Endothelial cell of umbilical vein (primary cell): ENCODE measurements around the gene IRF2BP1. TPM values are rescaled to one million over a fixed set of nuclear protein-coding genes. Genes with fewer than 3 reads are reported as not detected.

Source experiments
- BruUV-seq: library from RNA; stranded (reverse); fragments of 400-500 nt; replicated peaks from 2 replicates; lab custom pipeline; 2021; lab: Mats Ljungman, UMichigan
- CTCF ChIA-PET: fragments of 300-600, 350-600 bp; sonication (Branson Sonifier 250); formaldehyde crosslinking; loops from one replicate; lab custom pipeline; 2021; ENCODE audit warnings: antibody characterized with exemption, inconsistent platforms; lab: Charles Lee
- POLR2A ChIA-PET: fragments of 300-600, 350-600 bp; sonication (Branson Sonifier 250); formaldehyde crosslinking; loops from one replicate; lab custom pipeline; 2021; ENCODE audit warnings: antibody characterized with exemption, inconsistent platforms; lab: Charles Lee
- DNase-seq: peaks from one replicate; pipeline ENCODE4 v3.0.0-alpha.2; 2011; ENCODE audit warnings: low read depth, low spot score
- FAIRE-seq: peaks from 2 replicates; lab custom pipeline; 2011; peaks lifted over from hg19 to GRCh38; lab: Jason Lieb, UNC
- H2AFZ ChIP-seq: 2 replicates; pipeline ENCODE4 v1.6.0; 2012; ENCODE audit warnings: low read depth, low read length, control low read depth, inconsistent platforms
- H3K27ac ChIP-seq: 2 replicates; pipeline ENCODE4 v1.5.1; 2011; ENCODE audit warnings: low read depth, mild to moderate bottlenecking, control low read depth, low read length, moderate library complexity; ENCODE audit not compliant: insufficient read depth
- H3K27me3 ChIP-seq, 2 experiments: 2 replicates each; pipeline versions ENCODE4 v1.6.0 to v1.6.1; 2011; ENCODE audit warnings: low read length in 2 of 2, mixed read lengths in 1 of 2; ENCODE audit not compliant: control insufficient read depth in 2 of 2, insufficient read depth in 2 of 2
- H3K36me3 ChIP-seq, 2 experiments: 2 replicates in 1 of 2; 3 replicates in 1 of 2; pipeline ENCODE4 v1.5.1; 2011; ENCODE audit warnings: low read length in 2 of 2, mild to moderate bottlenecking in 1 of 2, moderate library complexity in 1 of 2; ENCODE audit not compliant: control insufficient read depth in 2 of 2, insufficient read depth in 2 of 2; ENCODE audit errors: extremely low read depth in 1 of 2
- H3K4me1 ChIP-seq: 3 replicates; pipeline ENCODE4 v1.5.1; 2011; ENCODE audit warnings: mild to moderate bottlenecking, low read length; ENCODE audit not compliant: control insufficient read depth, insufficient read depth; ENCODE audit errors: extremely low read depth
- H3K4me2 ChIP-seq: 2 replicates; pipeline ENCODE4 v1.6.1; 2011; ENCODE audit warnings: low read length, control low read depth, mixed read lengths; ENCODE audit not compliant: insufficient read depth
- H3K4me3 ChIP-seq, 3 experiments: fragments of 200-600 bp in 1 of 3; sonication (generic), shearing (Covaris generic) in 1 of 3; replicated peaks in 1 of 3; 2 replicates each; pipeline ENCODE4 v1.5.1; 2011 to 2016; ENCODE audit warnings: control low read depth in 3 of 3, low read length in 3 of 3, mild to moderate bottlenecking in 2 of 3, inconsistent platforms in 1 of 3, low read depth in 1 of 3, moderate library complexity in 1 of 3; ENCODE audit not compliant: insufficient read depth in 1 of 3
- H3K79me2 ChIP-seq: 2 replicates; pipeline ENCODE4 v1.6.0; 2012; ENCODE audit warnings: low read length, inconsistent platforms; ENCODE audit not compliant: control insufficient read depth, insufficient read depth
- H3K9ac ChIP-seq: replicated peaks from 2 replicates; pipeline ENCODE3; 2011; ENCODE audit warnings: low read length, control low read depth; ENCODE audit not compliant: insufficient read depth; ENCODE audit errors: extremely low read depth
- H3K9me1 ChIP-seq: replicated peaks from 3 replicates; pipeline ENCODE4 v1.6.0; 2011; ENCODE audit warnings: mild to moderate bottlenecking, low read length; ENCODE audit not compliant: control insufficient read depth, insufficient read depth; ENCODE audit errors: extremely low read depth
- H3K9me3 ChIP-seq: replicated peaks from 2 replicates; pipeline ENCODE4 v1.5.1; 2012; ENCODE audit warnings: low read length, inconsistent platforms; ENCODE audit not compliant: control insufficient read depth, insufficient read depth
- H4K20me1 ChIP-seq: replicated peaks from 2 replicates; pipeline ENCODE3; 2011; ENCODE audit warnings: mild to moderate bottlenecking, low read length; ENCODE audit not compliant: control insufficient read depth, insufficient read depth; ENCODE audit errors: extremely low read depth
- CTCF ChIP-seq, 2 donors: IDR thresholded peaks; 1 replicate in 1 of 2; 2 replicates in 1 of 2; pipeline ENCODE4 v1.5.1; 2011; ENCODE audit warnings: low read length in 2 of 2, mild to moderate bottlenecking in 2 of 2, moderate library complexity in 2 of 2, control low read depth in 1 of 2, inconsistent platforms in 1 of 2, low read depth in 1 of 2; ENCODE audit not compliant: insufficient read depth in 1 of 2; ENCODE audit errors: extremely low read depth in 1 of 2
- EZH2 ChIP-seq: IDR thresholded peaks from 2 replicates; pipeline ENCODE4 v1.6.1; 2012; ENCODE audit warnings: borderline replicate concordance, low read depth, mild to moderate bottlenecking, moderate library complexity, low read length, inconsistent platforms; ENCODE audit not compliant: severe bottlenecking
- FOS ChIP-seq: IDR thresholded peaks from 2 replicates; pipeline ENCODE4 v1.6.1; 2011; ENCODE audit warnings: mild to moderate bottlenecking, low read length, moderate library complexity, borderline replicate concordance; ENCODE audit not compliant: insufficient read depth
- GATA2 ChIP-seq: IDR thresholded peaks from 2 replicates; pipeline ENCODE4 v1.7.0; 2011; ENCODE audit warnings: low read depth, mild to moderate bottlenecking, moderate library complexity, mixed read lengths, low read length; ENCODE audit not compliant: insufficient read length, insufficient read depth
- JUN ChIP-seq: IDR thresholded peaks from 2 replicates; pipeline ENCODE4 v1.6.1; 2011; ENCODE audit warnings: borderline replicate concordance, low read depth; ENCODE audit not compliant: insufficient read length, insufficient read depth
- MYC ChIP-seq: IDR thresholded peaks from one replicate; pipeline ENCODE4 v1.6.1; 2011; ENCODE audit warnings: mild to moderate bottlenecking, low read depth, low read length
- POLR2AphosphoS5 ChIP-seq: IDR thresholded peaks from 2 replicates; pipeline ENCODE4 v1.6.1; 2012; ENCODE audit warnings: low read depth, mild to moderate bottlenecking, control low read depth, low read length, moderate library complexity; ENCODE audit not compliant: insufficient read depth
- dilution Hi-C: fragments of 300-500 bp; cut with MboI; formaldehyde crosslinking; loops from one replicate; pipeline ENCODE4 v1.15.0; 2019; ENCODE audit warnings: low sequenced_read_pairs; ENCODE audit not compliant: extremely low pct_ligation_motif_present
- intact Hi-C: fragments of 100-400 bp; cut with micrococcal nuclease; formaldehyde crosslinking; loops from one replicate; pipeline ENCODE4 v1.10.0; 2022
- polyA plus RNA-seq, 4 experiments: library from polyadenylated mRNA; depleted of rRNA in 3 of 4; stranded (reverse) in 3 of 4; unstranded in 1 of 4; fragments of >200 nt; gene quantifications; 2 replicates each; pipeline versions ENCODE4 v1.2.1 to v1.2.3, GENCODE V29; 2011 to 2012; ENCODE audit warnings: missing spikeins in 1 of 4
- total RNA-seq: library from RNA; stranded (reverse); gene quantifications from 2 replicates; pipeline ENCODE4 v1.2.3, GENCODE V29; 2021
- TF ChIP-seq, protein P1 (sequence below): IDR thresholded peaks from 2 replicates; pipeline ENCODE4 v1.6.1; 2011; ENCODE audit not compliant: insufficient read depth, insufficient read length

The IRF2BP1 gene
- total and polyA plus RNA-seq, 2 donors (not counting 3 experiments of a cell fraction or from before 2014, with no cell fraction given) = 12.3 to 17.5 TPM

DNA sequence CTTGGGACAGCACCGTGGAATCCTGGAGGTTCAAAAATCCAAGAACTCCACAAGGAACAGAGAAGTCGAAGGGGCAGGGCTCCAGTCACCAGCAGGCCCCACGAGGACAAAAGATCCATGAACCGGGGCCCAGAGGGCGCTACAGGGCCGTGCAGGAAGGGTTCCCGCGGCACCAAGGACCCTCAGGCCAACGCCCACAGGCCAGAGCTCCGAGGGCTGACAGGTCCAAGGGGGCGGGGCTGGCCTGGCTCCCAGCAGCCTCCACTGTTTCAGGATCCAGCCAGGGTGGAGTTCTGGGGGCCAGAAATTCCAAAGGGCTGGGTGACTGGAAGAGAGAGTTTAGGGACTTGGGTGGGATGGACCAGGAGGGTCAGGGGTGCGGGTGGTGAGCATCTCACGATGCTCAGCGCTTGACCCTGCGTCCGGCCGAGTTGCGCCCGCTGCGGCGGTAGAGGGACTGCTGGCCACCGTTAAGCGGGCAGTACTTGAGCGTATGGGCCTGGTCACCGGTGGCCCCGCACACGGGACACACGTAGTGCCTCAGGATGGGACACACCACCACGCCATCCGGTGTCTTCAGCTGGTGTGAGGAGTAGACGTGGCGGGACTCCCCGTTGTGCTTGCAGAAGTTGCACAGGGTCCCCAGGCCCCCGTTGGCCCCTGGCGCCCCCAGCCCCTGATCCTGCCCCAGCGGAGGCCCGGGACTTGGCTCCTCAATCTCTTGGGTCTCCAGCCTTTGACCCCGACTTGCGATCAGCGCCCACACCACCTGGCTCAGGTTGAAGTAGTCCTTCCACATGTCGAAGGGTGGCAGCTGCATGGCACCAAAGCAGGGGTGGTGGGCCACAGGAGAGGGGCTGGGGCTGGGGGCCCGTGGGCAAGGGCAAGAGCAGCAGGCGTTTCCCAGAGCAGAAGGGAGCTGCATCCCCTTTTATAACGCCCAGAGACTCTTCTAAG lies 28.2 kb upstream of the IRF2BP1 start, which contains the start of gene NANOS2:
Gene NANOS2, minus strand, starts transcription at position 905 of the 957 bp plus-strand sequence. Its CDS starts 85 bp downstream, at position 820.
- H3K36me3 ChIP-seq = no peaks in the 10 kb centered on the region
- dilution Hi-C loops (no loop called here), intact Hi-C loops (loop anchor here (2.0 kb wide), 2 partner anchors 95 to 103 kb away; no protein-coding TSS in a partner anchor)
- no peak for TF ChIP-seq JUN
- TF ChIP-seq CTCF (IDR thresholded peaks at IDR 0.05; ENCODE audit: extremely low read depth in 1 of 2, insufficient read depth in 1 of 2, low read depth in 1 of 2, low read length in 2 of 2) = peak; percentile 40 to 47
- TF ChIP-seq POLR2AphosphoS5 = no peak
- no peak for TF ChIP-seq GATA2
- TF ChIP-seq EZH2 = no peak
- no peak for TF ChIP-seq MYC
- TF ChIP-seq FOS = no peak
- TF ChIP-seq, protein P1, sequence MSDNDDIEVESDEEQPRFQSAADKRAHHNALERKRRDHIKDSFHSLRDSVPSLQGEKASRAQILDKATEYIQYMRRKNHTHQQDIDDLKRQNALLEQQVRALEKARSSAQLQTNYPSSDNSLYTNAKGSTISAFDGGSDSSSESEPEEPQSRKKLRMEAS = no peak
- no peak within 1 kb of the TSS for H3K4me2 ChIP-seq
- H3K79me2 ChIP-seq = no peaks in the 10 kb centered on the region
- no peak within 1 kb of the TSS for H3K9ac ChIP-seq
- no peak within 1 kb of the TSS for H3K4me3 ChIP-seq
- ChIA-PET POLR2A (no interaction called here), CTCF (interaction anchor here (0.6 to 1.5 kb wide), 6 partner anchors 12 to 163 kb away, joined by 3 to 5 read pairs (median 3); partner anchors contain the start of gene MYPOP)
- H3K9me3 ChIP-seq = no peaks in the 10 kb centered on the region
- no peaks in the 10 kb centered on the region for H3K9me1 ChIP-seq
- DNase-seq (peak; percentile 32), FAIRE-seq (peak; percentile 70)
- H3K27ac ChIP-seq = no peak within 1 kb of the TSS
- BruUV-seq = no TSS peak
- no peaks in the 10 kb centered on the region for H4K20me1 ChIP-seq
- no peaks in the 10 kb centered on the region for H3K4me1 ChIP-seq
- peak within 1 kb of the TSS; percentile 27 for H2AFZ ChIP-seq
- H3K27me3 ChIP-seq = no peaks in the 10 kb centered on the region
